Hippocampal formation (tissue), 2 donors: Measurements from ENCODE around the gene USP34.
A peak's percentile ranks its signal among the peaks of the same experiment; 100 is the strongest.
"Not testable (repeated sequence)": the region's sequence is repeated elsewhere in the genome, so short reads cannot be mapped to it uniquely, and the experiment has no call there.

Experiments
- DNase-seq, 2 donors: peaks; one replicate each; lab custom pipeline; 2025; lab: John Stamatoyannopoulos, UW

Gene USP34, protein sequence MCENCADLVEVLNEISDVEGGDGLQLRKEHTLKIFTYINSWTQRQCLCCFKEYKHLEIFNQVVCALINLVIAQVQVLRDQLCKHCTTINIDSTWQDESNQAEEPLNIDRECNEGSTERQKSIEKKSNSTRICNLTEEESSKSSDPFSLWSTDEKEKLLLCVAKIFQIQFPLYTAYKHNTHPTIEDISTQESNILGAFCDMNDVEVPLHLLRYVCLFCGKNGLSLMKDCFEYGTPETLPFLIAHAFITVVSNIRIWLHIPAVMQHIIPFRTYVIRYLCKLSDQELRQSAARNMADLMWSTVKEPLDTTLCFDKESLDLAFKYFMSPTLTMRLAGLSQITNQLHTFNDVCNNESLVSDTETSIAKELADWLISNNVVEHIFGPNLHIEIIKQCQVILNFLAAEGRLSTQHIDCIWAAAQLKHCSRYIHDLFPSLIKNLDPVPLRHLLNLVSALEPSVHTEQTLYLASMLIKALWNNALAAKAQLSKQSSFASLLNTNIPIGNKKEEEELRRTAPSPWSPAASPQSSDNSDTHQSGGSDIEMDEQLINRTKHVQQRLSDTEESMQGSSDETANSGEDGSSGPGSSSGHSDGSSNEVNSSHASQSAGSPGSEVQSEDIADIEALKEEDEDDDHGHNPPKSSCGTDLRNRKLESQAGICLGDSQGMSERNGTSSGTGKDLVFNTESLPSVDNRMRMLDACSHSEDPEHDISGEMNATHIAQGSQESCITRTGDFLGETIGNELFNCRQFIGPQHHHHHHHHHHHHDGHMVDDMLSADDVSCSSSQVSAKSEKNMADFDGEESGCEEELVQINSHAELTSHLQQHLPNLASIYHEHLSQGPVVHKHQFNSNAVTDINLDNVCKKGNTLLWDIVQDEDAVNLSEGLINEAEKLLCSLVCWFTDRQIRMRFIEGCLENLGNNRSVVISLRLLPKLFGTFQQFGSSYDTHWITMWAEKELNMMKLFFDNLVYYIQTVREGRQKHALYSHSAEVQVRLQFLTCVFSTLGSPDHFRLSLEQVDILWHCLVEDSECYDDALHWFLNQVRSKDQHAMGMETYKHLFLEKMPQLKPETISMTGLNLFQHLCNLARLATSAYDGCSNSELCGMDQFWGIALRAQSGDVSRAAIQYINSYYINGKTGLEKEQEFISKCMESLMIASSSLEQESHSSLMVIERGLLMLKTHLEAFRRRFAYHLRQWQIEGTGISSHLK (N-terminal part only)

DNA sequence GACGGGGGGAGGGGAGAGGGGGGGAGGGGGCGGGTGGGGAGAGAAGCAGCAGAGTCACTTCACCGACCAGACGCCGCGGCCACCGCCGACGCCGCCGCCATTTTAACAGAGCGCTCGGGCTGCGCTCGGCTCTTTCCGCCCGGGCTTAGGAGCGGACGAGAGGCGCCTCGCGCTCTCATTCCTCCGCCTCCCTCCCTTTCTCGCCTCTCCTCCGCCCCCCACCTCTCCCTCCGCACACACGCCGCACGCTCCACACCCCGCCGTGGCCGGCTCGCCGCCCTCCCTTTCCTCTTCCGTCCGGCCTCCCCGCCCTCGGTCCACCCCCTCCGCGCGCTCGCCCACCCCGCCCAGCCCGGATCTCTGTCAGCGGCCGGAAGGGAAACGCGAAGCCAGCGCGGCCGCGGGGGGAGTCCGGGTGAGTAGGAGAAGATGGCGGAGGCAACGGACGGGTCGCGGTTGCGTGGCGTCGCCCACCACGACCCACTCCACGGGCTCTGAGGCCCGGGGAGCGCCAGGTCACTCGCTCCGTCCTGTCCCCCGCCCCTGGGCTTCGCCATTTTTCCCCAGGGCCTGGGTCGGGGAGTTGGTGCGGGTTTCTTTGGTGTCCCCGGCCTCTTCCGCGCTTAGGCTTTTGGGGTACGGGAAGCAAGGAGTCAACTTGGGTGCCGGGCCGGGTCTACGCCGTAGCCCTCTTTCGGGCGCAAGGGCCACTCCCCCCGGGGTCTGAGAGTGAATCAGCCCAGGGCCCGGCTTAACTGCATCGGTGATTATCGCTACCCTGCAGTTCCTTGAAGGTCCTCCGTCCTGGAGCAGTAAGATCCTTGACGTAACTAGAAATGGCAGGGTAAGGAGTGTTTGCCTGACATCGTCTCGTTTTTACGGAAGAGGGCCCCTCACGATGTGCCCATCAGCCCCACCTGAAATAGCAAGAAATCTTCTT lies at the start of gene USP34:
USP34 (minus strand) TSS at position 123 of the 940 bp plus-strand sequence. CDS start 395 bp downstream, outside the sequence.
- peak; percentile 93 to 94 for DNase-seq

DNA sequence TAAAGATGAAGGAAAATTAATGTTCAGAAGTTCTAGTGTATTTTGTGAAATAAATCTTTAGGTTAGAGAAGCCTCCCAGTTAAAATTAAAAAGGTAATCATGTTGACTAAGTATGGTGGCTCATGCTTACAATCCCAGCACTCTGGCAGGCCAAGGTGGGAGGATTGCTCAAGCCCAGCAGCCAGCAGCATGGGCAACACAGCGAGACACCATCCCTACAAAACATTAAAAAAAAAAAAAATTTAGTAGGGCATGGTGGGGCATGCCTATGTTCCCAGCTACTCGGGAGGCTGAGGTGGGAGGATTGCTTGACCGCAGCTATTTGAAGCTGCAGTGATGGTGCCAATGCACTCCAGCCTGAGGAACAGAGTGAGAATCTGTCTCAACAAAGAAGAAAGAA lies 49.4 kb upstream of the USP34 start:
- no peak for DNase-seq

DNA sequence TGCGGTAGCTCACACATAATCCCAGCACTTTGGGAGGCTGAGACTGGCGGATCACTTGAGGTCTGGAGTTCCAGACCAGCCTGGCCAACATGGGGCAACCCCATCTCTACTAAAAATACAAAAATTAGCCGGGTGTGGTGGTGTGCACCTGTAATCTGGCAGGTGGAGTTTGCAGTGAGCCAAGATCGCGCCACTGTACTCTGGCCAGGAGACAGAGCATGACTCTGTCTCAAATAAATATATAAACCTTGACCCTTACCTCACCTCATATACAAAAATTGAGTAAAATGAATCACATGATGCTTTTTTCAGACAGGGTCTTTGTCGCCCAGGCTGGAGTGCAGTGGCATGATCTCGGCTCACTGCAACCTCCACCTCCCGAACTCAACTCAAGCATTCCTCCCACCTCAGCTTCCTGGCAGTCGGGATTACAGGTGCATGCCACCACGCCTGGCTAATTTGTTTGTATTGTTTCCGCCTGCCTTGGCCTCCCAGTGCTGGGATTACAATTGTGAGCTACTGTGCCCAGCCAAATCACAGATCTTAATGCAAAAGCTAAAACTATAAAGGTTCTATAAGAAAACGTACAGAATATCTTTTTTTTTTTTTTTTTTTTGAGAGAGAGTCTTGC lies 42.0 kb upstream of the USP34 start:
- no peak for DNase-seq

DNA sequence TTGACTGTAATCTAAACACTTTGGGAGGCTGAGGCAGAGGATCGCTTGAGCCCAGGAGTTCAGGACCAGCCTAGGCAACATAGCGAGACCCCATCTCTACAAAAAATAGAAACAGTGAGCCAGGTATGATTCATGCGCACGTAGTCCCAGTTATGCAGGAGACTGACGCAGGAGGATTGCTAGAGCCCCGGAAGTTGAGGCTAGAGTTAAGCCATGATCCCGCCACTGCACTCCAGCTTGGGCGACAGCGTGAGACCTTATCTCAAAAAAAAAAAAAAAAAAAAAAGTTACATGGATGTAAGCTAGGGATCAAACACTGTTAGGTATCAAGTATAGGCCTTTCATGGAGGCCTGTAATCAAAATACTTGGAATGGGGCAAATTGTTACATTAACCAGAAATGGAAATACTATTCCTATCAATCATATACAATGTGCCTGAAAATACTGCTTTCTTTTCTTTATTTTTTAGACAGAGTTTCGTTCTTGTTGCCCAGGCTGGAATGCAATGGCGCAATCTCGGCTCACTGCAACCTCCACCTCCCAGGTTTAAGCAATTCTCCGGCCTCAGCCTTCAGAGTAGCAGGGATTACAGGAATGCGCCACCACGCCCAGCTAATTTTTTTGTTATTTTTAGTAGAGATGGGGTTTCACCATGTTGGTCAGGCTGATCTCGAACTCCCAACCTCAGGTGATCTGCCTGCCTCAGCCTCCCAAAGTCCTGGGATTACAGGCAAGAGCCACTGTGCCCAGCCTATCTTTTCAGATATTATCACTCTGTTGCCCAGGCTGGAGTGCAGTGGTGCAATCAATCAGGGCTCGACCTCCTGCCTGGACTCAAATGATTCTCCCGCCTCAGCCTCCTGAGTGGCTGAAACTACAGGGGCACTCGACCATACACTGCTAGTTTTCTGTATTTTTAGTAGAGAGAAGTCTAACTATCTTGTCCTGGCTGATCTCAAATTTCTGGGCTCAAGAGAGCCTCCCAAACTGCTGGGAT lies 40.1 kb upstream of the USP34 start:
- DNase-seq, result no peak

DNA sequence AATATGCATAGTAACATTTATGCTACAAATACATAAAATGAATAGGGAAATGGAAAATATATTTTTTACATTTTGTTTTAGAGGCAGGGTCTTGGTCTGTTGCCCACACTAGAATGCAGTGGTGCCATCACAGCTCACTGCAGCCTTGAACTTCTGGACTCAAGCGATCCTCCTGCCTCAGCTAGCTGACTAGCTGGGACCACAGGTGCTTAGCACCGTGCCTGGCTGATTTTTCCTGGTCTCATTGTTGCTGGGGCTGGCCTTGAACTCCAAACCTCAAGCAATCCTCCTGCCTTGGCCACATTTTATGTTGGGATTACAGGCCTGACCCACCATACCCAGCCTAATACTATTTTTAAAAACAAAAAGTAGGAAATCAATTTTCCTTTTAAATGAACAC lies 34.1 kb upstream of the USP34 start:
- no peak for DNase-seq

DNA sequence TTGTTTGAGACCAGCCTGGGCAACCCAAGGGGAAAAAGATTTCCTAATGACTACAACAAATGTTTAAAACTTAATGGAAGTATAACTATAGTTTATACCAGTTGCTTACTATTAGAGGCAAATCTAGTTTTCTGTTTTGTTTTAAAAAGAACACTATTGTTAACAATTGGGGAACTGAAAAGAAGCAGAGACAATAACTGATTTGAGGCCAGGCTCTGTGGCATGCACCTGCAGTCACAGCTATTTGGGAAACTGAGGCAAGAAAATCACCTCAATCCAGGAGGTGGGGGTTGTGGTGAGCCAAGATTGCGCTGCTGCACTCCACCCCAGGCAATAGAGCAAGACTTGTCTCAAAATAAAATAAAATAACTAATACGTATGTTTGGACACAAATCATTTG lies 28.2 kb upstream of the USP34 start:
- no peak for DNase-seq

DNA sequence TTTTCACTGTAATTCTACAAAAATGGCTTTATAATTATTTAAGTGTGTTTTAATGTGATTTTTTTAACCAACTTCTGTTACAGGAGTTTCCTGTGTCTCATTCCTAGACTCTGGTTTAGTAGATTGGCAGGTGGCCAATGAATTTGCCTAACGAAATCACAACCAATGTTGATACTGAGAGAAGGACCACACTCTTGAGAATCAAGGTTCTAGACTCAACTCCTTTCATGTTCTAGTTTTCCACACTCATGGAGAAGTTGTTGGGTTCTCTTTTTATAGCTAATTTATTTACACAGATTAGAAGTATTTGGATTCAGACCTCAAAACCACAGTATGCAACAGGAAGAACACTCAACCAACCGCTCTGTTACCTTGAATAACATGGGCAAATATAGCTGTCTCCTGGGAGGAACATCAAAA lies 22.6 kb upstream of the USP34 start:
- DNase-seq, result no peak

DNA sequence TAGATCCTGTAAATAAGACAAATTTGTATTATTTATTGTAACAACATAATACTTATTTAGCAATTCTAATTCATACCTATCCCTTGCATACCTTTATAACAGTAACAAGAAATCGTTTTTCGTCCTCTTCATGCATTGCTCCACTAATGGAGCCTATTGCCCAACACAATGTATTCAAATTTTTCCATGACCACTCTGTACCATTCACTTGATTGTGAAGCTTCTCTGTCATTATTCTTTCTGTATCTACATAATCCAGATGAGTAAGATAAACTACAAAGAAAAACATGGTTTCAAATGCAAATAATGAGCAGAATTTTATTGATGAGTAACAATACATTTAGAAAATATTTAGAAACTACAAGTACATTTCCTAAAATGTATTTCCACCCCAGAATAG lies 21.6 kb upstream of the USP34 start:
- DNase-seq, result no peak

DNA sequence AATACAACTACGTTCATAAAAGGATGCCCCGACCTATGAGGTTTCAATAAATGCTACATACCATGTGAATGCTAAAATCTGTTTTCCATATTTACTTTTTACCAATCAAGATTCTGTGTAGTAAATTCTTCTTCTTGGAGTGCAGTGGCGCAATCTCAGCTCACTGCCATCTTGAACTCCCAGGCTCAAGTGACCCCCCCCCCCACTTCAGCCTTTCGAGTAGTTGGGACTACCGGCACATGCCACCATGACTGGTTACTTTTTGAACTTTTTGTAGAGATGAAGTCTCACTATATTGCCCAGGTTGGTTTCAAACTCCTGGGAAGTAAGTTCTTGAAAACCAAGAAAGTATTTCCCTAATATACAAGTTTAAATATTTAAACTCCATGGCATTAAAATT lies 14.4 kb upstream of the USP34 start:
- DNase-seq, result no peak

DNA sequence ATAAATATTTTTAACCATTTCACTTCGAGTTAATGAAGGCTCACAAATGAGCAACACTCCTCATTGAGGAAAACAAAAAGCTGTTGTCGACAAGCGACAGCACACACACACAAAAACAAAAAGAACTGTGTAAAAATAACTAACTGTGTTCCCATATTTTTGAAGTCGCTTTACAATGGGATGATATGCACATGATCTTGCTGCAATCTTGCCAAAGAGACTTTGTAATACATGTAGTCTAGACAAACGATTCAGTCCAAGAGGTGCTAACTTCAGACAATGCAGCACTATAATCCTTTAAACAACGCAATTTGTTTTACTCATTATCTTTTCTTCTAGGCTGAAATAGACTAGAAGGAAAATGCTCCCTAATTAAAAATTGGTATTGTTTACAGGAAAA lies 7.2 kb upstream of the USP34 start:
- DNase-seq, result no peak

DNA sequence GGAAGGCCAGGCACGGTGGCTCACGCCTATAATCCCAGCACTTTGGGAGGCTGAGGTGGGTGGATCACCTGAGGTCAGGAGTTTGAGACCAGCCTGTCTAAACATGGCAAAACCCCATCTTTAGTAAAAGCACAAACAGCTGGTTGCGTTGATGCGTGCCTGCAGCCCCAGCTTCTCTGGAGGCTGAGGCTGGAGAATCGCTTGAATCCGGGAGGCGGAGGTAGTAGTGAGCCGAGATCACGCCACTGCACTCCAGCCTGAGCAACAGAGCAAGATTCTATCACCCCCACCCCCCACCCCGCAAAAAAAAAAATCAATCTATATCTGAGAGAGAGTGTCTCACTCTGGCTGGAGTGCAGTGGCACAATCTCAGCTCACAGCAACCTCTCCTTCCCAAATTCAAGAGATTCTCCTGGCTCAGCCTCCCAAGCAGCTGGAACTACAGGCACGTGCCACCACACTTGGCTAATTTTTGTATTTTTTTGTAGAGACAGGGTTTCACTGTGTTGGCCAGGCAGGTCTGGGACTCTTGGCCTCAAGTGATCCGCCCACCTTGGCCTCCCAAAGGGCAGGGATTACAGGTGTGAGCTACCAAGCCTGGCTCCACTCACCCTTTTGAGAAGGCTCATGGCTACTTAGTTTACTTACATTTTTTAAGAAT lies 6.2 kb upstream of the USP34 start:
- not testable (repeated sequence) for DNase-seq

DNA sequence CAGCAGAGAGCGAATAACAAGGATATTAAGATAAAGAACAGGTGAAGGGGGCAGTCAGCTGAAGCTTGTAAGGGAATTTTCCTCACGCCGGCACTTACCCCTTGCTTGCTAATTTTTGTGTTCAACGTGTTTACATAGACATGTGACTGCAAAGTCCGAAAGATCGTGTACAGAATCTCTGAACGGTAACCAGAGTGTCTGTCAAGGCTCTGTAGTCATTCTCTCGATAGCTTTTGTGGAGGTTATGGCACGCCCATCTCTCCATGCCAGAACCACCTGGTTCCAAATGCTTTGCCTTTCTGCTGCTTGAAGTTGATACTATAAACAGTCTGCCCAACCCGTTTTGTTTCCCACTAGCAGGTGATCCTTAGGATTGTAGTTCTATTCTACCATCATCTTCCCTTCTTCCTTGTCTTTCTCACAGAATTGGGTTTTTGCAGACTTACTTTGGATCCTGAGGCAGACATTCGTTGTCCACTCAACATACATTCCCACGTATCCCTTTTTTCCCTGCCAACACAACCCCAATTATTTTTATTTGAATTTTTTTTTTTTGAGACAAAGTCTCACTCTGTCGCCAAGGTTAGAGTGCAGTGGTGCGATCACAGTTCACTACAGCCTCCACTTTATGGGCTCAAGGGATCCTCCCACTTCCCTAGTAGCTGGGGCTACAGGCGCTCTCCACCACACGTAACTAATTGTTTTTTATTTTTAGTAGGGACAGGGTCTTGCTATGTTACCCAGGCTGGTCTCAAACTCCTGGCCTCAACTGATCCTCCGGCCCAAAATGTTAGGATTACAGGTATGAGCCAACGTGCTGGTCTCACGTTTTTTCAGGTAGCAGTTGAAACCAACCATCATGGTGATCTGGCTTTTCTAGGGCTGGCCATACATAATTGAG lies 1.3 kb upstream of the USP34 start:
- DNase-seq, result peak in 1 of 2 donors; percentile 30

DNA sequence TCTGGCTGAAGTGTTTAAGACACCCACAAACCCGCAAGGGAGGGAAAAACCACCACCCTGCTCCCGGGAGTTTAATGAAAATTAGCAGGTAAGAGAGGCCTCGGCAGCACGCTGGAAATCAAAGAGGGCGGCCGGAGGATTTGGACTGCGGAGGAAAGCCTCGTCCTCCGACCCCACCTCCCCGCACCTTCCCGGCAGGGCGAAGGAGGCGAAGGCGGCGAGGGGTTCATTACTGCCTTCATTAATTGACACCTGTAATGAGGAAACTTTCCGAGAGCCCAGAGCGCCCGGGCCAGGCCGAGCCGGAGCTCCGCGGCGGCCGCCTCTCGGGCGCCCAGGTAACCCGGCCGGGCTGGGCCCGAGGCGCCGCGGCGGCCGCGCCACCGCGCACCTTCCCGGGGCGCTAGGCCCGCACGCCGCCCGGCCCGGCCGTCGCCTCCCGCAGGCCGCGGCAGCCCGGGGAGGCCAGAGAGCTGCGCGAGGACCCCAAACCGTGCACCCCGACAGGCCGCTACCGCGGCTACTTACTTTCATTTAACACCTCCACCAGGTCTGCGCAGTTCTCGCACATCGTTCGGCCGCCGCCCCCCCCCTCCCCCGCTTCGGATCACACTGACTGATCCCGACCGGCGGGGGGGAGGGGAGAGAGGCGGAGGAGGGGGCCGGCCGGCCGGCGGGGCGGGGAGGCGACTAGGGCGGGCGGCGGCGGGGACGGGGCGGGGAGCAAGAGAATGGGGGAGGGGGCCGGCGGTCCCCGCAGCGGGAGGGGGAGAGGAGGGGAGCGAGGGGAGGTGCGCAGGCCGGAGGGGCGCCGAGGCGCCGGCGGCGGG lies 550 bp downstream of the USP34 start:
- DNase-seq, result peak; percentile 80 to 85

DNA sequence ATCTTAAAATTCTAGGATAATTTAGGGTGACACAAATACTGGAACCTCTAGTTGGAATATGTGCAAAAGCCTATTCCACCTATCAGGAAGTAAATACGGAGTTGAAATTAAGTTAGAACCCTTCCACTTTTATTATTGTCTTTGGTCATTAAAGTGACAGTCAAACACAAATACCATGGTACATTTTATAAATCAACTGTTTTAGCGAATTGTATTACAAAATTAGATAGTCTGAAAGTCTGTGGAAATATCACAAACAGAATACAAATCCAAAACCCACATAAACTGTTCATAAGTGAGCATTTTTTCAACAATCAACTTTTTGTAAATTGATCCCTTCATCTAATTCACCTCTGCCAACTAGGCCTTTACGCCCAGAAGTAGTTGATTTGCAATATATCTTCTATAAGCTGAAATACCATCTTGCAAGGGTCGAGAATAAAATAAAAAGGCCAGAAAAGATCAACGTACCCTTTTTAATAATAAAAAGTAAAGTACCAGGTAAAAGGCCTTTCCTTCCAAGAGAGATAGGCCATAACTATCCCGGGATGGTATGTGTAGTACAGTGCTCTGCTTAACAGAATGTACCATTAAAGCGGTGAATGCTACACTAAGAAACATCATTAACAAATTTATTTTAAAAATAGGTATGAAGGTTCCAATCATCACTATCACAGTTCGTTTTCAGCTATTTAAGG lies 1.3 kb downstream of the USP34 start:
- no peak for DNase-seq

DNA sequence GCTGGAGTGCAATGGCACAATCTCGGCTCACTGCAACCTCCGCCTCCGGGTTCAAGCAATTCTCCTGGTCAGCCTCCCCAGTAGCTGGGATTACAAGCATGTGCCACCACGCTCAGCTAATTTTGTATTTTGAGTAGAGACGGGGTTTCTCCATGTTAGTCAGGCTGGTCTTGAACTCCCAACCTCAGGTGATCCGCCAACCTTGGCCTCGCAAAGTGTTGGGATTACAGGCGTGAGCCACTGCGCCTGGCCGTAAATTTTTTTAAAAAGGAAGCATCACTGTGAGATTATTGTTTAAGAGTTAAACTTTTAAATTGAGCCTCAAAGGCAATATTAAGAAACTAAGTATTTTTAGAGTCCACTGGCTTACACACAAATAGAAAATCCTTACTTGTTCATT lies 2.7 kb downstream of the USP34 start:
- DNase-seq, result not testable (repeated sequence)

DNA sequence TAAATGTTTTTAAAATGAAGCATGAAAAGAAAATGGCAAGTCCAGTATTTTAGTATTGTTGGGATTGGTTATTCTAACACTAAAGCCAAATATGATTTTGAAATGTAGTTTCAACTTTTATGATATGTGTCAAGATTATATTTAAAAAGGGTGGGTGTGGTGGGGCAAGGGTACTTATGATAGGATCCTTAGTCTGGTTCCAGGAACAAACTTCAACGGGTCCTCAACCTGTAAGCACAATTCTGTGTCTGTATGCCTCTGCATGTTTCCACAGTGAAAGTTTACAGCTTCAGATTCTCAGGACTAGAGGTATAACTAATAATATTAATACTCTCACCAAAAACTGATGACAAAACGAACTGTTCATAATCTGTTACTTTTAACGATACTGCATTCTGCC lies 5.8 kb downstream of the USP34 start:
- no peak for DNase-seq
